Measurements from ENCODE around the gene ARHGEF19.
A peak's percentile ranks its signal among the peaks of the same experiment; 100 is the strongest.
"Not testable (repeated sequence)": the region's sequence is repeated elsewhere in the genome, so short reads cannot be mapped to it uniquely, and the experiment has no call there.

The ARHGEF19 gene

GRCh38 chr1:16202281-16203210 is 9.9 kb downstream of the ARHGEF19 start:
- no peak for DNase-seq

- DNase-seq: no peak
Observed at GRCh38 chr1:16199700-16200099, 12.8 kb downstream of the ARHGEF19 start.

GRCh38 chr1:16199157-16199501 is 13.3 kb downstream of the ARHGEF19 start:
- no peak for DNase-seq

- DNase-seq: no peak
Observed at GRCh38 chr1:16198444-16199156, 13.9 kb downstream of the ARHGEF19 start.

- no peak for DNase-seq
Observed at GRCh38 chr1:16196874-16197273, 15.6 kb downstream of the ARHGEF19 start.

- DNase-seq: not testable (repeated sequence)
Observed at GRCh38 chr1:16196139-16196538, 16.3 kb downstream of the ARHGEF19 start.

- DNase-seq: no peak
Observed at GRCh38 chr1:16195518-16195905, 16.9 kb downstream of the ARHGEF19 start.

- no peak for DNase-seq
Observed at GRCh38 chr1:16191916-16192546, 20.4 kb downstream of the ARHGEF19 start.

GRCh38 chr1:16191309-16191708 is 21.1 kb downstream of the ARHGEF19 start:
- DNase-seq: no peak

- DNase-seq: peak; percentile 42 to 47
Observed at GRCh38 chr1:16189921-16190621, 22.4 kb downstream of the ARHGEF19 start.

- DNase-seq: no peak
Observed at GRCh38 chr1:16189003-16189402, 23.4 kb downstream of the ARHGEF19 start.

- DNase-seq: peak in 1 of 2 donors; percentile 54
Observed at GRCh38 chr1:16187748-16188401, 24.6 kb downstream of the ARHGEF19 start.

- no peak for DNase-seq
Observed at GRCh38 chr1:16186655-16187235, 25.7 kb downstream of the ARHGEF19 start.

GRCh38 chr1:16184557-16185303 is 27.7 kb downstream of the ARHGEF19 start:
- no peak for DNase-seq

- no peak for DNase-seq
Observed at GRCh38 chr1:16183765-16184556, 28.5 kb downstream of the ARHGEF19 start.

- no peak for DNase-seq
Observed at GRCh38 chr1:16183179-16183578, 29.3 kb downstream of the ARHGEF19 start.

GRCh38 chr1:16181887-16182719 is 30.3 kb downstream of the ARHGEF19 start:
- DNase-seq: no peak

- DNase-seq: no peak
Observed at GRCh38 chr1:16180291-16180824, 32.1 kb downstream of the ARHGEF19 start.
